Urinary bladder (tissue), 4 donors: ENCODE data around the gene MTREX. TPM values are rescaled to one million over a fixed set of nuclear protein-coding genes. Genes with fewer than 3 reads are reported as not detected.
A peak's percentile ranks its signal among the peaks of the same experiment; 100 is the strongest.

Experiments used
- DNase-seq: peaks from one replicate; pipeline ENCODE4 v3.0.0-alpha.2; 2015; ENCODE audit errors: extremely low spot score
- H3K27ac ChIP-seq: one replicate; pipeline ENCODE4 v1.5.1; 2013; ENCODE audit warnings: low read depth, mild to moderate bottlenecking, moderate library complexity
- H3K36me3 ChIP-seq: one replicate; pipeline ENCODE4 v1.6.1; 2013; ENCODE audit warnings: mild to moderate bottlenecking, moderate library complexity; ENCODE audit not compliant: insufficient read depth
- H3K4me1 ChIP-seq: one replicate; pipeline ENCODE4 v1.6.1; 2013; ENCODE audit warnings: mild to moderate bottlenecking, moderate library complexity; ENCODE audit not compliant: insufficient read depth
- H3K4me3 ChIP-seq: one replicate; pipeline ENCODE4 v1.5.1; 2013; ENCODE audit warnings: low read depth, low read length
- WGBS: extraction: QIAGEN DNeasy Blood & Tissue Kit; methylation state at CpG from one replicate; pipeline ENCODE4 v1.1.7; 2013; 5-methylcytosine and 5-hydroxymethylcytosine counted together
- polyA plus RNA-seq: library from polyadenylated mRNA; stranded (reverse); fragments of 200-250 nt; gene quantifications from one replicate; pipeline ENCODE4 v1.2.3, GENCODE V29; 2013
- total RNA-seq: library from RNA; depleted of rRNA; stranded (reverse); fragments of >200 nt; gene quantifications from one replicate; pipeline ENCODE4 v1.2.3, GENCODE V29; 2014
- donor health status: healthy with polysubstance abuse.
- donor health status: healthy.

MTREX gene
- 153 TPM for total RNA-seq
- 27.5 TPM for polyA plus RNA-seq

- peak; percentile 92 for DNase-seq
- peaks cover 4% of the 10 kb centered on the region for H3K4me1 ChIP-seq
- peak within 1 kb of the TSS; percentile 82 for H3K27ac ChIP-seq
- H3K36me3 ChIP-seq = peaks cover 1% of the 10 kb centered on the region
- under 1% methylated on average over 62 of the region's 62 CpGs for WGBS
- H3K4me3 ChIP-seq = peak within 1 kb of the TSS; percentile 65
These were observed at the start of gene MTREX, which contains the start of gene DHX29 for GRCh38 chr5:55307383-55308253. Gene MTREX, plus strand, starts transcription at chr5:55307989. Its CDS starts 25 bp downstream, at chr5:55308014. Gene DHX29, minus strand, starts transcription at chr5:55307694. Its CDS starts 121 bp downstream, at chr5:55307573.

- Histone ChIP-seq H3K27ac (no peak overlapping the region), H3K4me1 (no peaks in the 10 kb centered on the region), H3K4me3 (no peak overlapping the region), H3K36me3 (peaks cover 4% of the 10 kb centered on the region)
- 97% methylated on average over 3 of the region's 3 CpGs for WGBS
- DNase-seq = no peak
These were observed 49.5 kb upstream of the MTREX start for GRCh38 chr5:55258339-55258738.

- Histone ChIP-seq H3K4me1 (no peaks in the 10 kb centered on the region), H3K36me3 (peaks cover 18% of the 10 kb centered on the region), H3K27ac (no peak overlapping the region), H3K4me3 (no peak overlapping the region)
- DNase-seq = no peak
- 91% methylated on average over 1 of the region's 1 CpG for WGBS
These were observed 31.0 kb upstream of the MTREX start for GRCh38 chr5:55276771-55277170.

DNA sequence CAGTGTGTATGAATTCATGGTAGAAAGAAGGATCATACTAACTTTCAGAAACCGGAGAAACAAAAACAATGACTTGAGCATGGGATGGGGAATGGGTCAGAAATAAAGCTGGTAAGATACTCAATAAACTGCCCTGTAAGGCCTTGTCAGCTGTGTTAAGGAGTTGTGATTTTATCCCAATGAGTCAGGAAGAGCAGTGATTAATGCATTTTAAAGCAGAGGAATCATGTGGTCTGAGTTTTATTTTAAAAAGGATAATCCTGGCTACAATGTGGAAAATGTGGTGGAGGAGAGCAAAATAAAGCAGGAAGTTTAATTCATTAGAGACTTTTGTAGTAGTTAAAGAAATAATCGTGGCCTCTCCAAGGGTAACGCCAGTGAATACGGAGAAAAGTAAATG lies 29.0 kb upstream of the MTREX start:
- Histone ChIP-seq H3K4me1 (no peaks in the 10 kb centered on the region), H3K4me3 (no peak overlapping the region), H3K36me3 (peaks cover 22% of the 10 kb centered on the region), H3K27ac (no peak overlapping the region)
- DNase-seq = no peak
- WGBS = 93% methylated on average over 4 of the region's 4 CpGs

DNA sequence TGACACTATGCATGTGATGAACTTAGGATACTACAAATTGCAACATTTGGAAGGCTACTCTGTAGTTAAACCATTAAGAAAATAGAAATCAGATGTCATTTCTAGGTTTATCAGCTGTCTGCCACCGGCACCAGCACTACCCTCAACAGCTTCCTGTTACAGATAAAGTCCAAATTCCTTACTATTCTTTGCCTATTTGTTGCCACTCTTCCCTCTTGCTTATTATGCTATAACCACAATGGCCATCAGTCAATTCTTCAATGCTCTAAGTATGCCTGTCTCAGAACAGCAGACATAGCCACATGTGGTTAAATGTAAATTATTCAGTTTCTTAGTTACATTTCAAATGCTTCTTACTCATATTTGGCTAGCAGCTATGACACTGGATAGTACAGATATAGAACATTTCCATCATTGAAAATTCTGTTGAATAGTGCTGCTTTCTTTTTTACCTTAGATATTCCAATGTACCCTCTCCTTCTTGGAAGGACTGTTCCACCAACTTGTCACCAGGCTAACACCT lies 21.3 kb upstream of the MTREX start:
- H3K36me3 ChIP-seq = peaks cover 15% of the 10 kb centered on the region
- no peak overlapping the region for H3K4me3 ChIP-seq
- no peak for DNase-seq
- H3K27ac ChIP-seq = no peak overlapping the region
- no peaks in the 10 kb centered on the region for H3K4me1 ChIP-seq
- 56% methylated on average over 1 of the region's 1 CpG for WGBS

DNA sequence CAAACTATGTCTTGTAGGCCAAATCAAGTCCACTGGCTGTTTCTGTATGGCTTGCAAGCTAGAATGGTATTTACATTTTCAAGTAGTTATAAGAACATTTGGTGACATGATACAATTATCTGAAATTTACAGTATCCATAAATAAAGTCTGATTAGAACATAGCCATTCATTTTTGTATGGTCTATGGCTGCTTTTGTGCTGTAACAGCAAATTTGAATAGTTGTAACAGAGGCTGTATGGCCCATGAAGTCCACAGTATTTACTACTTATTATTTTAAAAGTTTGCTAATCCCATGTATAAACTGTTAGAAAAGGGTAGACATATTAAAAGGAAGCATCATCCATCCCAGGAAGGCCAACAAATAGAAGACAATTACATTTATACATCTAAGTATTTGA lies 18.0 kb upstream of the MTREX start:
- no peak for DNase-seq
- no peak overlapping the region for H3K4me3 ChIP-seq
- H3K4me1 ChIP-seq = no peaks in the 10 kb centered on the region
- H3K27ac ChIP-seq = no peak overlapping the region
- H3K36me3 ChIP-seq = peaks cover 13% of the 10 kb centered on the region

DNA sequence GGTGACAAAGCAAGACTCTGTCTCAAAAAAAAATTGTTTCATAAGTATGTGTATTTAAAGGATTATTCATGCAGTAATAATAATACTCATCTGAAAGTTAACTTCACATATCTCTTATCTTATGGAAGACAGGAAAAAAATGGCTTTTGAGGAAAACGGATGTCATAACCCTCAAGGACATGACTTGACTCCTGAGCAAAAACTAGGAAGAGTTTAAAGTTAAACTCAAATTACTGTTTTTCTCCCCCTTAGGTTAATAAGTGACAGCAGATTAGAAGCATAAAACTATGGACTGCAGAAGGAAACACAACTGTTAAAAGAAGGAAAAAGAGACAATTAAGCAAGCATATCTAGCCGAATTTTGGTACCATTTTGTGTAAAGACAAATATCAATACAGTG lies 16.8 kb upstream of the MTREX start:
- no peak overlapping the region for H3K4me3 ChIP-seq
- peaks cover 16% of the 10 kb centered on the region for H3K36me3 ChIP-seq
- no peak for DNase-seq
- H3K27ac ChIP-seq = no peak overlapping the region
- no peaks in the 10 kb centered on the region for H3K4me1 ChIP-seq
- 94% methylated on average over 2 of the region's 2 CpGs for WGBS

GRCh38 chr5:55294935-55295334 lies 12.9 kb upstream of the MTREX start:
- Histone ChIP-seq H3K36me3 (peaks cover 13% of the 10 kb centered on the region), H3K4me1 (no peaks in the 10 kb centered on the region), H3K27ac (no peak overlapping the region), H3K4me3 (no peak overlapping the region)
- WGBS = 100% methylated on average over 1 of the region's 1 CpG
- DNase-seq = no peak

GRCh38 chr5:55300890-55301289 lies 6.9 kb upstream of the MTREX start:
- Histone ChIP-seq H3K36me3 (peaks cover 2% of the 10 kb centered on the region), H3K4me3 (no peak overlapping the region), H3K4me1 (no peaks in the 10 kb centered on the region), H3K27ac (no peak overlapping the region)
- WGBS = 100% methylated on average over 2 of the region's 2 CpGs
- no peak for DNase-seq

DNA sequence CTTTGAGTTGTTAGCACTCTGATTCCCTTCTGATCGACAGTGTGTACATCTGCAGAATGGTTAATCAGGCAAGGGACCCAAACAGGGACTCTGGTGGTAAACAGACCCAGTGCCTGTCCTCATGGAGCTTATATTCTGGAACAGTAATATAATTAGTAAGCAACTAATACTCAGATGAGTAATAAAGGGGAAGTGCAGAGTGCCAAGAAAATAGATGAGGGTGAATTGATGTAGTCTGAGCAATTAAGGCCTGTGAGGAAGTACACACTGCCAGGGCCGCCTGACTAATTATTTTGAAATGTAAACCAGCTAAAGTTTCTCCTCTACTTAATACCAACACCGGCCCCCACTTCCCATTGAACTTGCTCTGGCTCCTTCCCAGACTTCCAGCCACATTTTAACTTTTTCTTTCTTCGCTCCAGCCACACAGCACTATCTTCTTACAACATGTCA lies 4.5 kb upstream of the MTREX start:
- peaks cover 4% of the 10 kb centered on the region for H3K4me1 ChIP-seq
- no peaks in the 10 kb centered on the region for H3K36me3 ChIP-seq
- DNase-seq = no peak
- 62% methylated on average over 4 of the region's 4 CpGs for WGBS
- no peak overlapping the region for H3K4me3 ChIP-seq
- H3K27ac ChIP-seq = no peak overlapping the region

DNA sequence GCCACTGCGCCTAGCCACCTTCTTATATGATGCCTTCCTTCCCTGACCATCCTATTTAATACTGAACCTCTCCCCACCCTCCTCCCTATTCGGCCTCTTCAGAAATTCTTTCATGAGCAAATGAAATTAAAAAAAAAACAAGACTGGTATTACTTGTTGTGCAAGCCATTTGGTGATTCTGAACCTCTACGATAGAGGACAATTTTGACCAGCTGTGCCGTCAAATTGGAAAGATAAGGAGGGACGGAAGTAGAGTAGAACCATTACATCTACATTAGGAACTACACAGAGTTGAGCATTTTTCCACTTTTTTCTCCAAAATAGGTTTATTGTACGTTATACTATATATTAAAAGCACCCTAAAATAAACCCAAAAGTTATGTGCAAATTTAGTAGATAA lies 3.2 kb upstream of the MTREX start:
- peaks cover 4% of the 10 kb centered on the region for H3K4me1 ChIP-seq
- no peak overlapping the region for H3K27ac ChIP-seq
- H3K4me3 ChIP-seq = no peak overlapping the region
- WGBS = 89% methylated on average over 6 of the region's 6 CpGs
- no peak for DNase-seq
- peaks cover 1% of the 10 kb centered on the region for H3K36me3 ChIP-seq

GRCh38 chr5:55305345-55305744 lies 2.4 kb upstream of the MTREX start:
- Histone ChIP-seq H3K4me3 (no peak overlapping the region), H3K36me3 (peaks cover 1% of the 10 kb centered on the region), H3K4me1 (peaks cover 4% of the 10 kb centered on the region), H3K27ac (no peak overlapping the region)
- no peak for DNase-seq
- 70% methylated on average over 4 of the region's 4 CpGs for WGBS

- no peak for DNase-seq
- Histone ChIP-seq H3K4me3 (peak overlapping the region; percentile 65), H3K36me3 (peaks cover 1% of the 10 kb centered on the region), H3K4me1 (peaks cover 4% of the 10 kb centered on the region), H3K27ac (peak overlapping the region; percentile 82)
- WGBS = 5% methylated on average over 12 of the region's 12 CpGs
These were observed 977 bp upstream of the MTREX start for GRCh38 chr5:55306641-55307382.
